ENCODE data around the gene PTPRZ1.

Gene PTPRZ1

DNA sequence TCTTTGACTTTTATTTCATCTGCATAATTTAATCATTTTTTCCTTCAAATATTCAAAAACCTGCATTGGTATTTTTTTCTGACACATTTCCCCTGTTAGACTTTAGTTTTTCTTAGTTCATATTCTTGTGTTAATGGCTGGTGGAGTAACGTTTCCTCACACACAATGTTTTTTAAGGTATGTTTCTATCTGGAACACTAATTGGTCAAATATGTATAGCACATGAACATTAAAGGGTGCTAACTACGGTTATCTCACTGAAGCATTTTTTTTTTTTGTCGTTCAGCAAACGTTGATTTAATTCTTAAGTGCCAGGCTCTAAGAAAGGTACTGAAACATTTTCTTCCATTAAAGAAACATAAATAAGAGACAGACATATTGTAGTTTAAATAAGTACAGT is 87.7 kb downstream of the PTPRZ1 start:
- TF ChIP-seq, protein P1, sequence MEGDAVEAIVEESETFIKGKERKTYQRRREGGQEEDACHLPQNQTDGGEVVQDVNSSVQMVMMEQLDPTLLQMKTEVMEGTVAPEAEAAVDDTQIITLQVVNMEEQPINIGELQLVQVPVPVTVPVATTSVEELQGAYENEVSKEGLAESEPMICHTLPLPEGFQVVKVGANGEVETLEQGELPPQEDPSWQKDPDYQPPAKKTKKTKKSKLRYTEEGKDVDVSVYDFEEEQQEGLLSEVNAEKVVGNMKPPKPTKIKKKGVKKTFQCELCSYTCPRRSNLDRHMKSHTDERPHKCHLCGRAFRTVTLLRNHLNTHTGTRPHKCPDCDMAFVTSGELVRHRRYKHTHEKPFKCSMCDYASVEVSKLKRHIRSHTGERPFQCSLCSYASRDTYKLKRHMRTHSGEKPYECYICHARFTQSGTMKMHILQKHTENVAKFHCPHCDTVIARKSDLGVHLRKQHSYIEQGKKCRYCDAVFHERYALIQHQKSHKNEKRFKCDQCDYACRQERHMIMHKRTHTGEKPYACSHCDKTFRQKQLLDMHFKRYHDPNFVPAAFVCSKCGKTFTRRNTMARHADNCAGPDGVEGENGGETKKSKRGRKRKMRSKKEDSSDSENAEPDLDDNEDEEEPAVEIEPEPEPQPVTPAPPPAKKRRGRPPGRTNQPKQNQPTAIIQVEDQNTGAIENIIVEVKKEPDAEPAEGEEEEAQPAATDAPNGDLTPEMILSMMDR (IDR thresholded peaks at IDR 0.05; ENCODE audit: low read depth, low read length) = no peak
- Histone ChIP-seq H3K9me3 (ENCODE audit: insufficient read depth, low read length) (no peaks in the 10 kb centered on the region), H3K4me1 (ENCODE audit: low read length) (no peaks in the 10 kb centered on the region), H3K4me3 (ENCODE audit: low read length) (no peak overlapping the region), H3K79me2 (ENCODE audit: low read length) (no peaks in the 10 kb centered on the region), H4K20me1 (ENCODE audit: insufficient read depth, low read length) (no peaks in the 10 kb centered on the region), H3K9ac (ENCODE audit: low read length) (no peak overlapping the region), H3K4me2 (ENCODE audit: low read length) (no peak overlapping the region), H3K27me3 (ENCODE audit: low read depth, low read length) (no peaks in the 10 kb centered on the region), H3K27ac (ENCODE audit: low read length) (no peak overlapping the region), H2AFZ (ENCODE audit: low read depth, low read length) (no peak overlapping the region), H3K36me3 (replicated peaks; ENCODE audit: low read depth, low read length) (no peaks in the 10 kb centered on the region)

DNA sequence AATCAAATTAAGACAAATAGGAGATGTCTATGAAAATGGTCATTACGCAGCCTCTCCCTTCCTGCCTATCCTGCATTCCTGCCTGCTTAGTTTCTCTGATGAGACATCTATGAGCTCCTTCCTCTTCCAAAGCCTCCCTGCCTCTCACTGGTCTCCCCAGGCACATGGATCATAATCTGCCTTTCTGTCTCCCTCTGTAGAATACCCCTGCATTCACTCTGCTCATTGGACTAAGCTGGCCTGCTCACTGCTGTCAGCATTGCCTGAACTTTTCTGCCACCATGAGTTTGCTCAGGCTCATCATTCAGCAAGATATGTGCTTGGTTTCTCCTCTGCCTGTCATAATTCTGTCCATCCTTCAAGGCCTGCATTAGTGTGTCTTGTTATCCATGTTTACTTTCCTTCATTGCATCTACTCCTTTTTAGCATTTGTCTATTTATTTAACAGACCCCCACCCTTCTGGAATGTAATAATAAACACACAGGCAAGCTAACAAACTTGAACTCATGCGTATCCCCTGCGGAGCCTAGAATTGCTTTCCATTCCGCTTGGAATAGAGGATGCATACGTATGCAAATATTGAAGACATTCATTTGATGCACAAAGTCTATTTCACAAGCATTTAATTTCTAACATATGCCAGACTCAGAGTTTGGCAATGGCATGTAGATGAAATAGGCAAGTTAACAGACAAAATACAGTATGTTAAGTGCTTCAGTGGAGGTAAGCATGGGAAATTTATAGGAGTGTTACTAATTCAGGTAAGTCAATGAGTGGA is 88.3 kb downstream of the PTPRZ1 start:
- no peaks in the 10 kb centered on the region for H3K27me3 ChIP-seq (ENCODE audit: low read depth, low read length)
- TF ChIP-seq, protein P1 (IDR thresholded peaks at IDR 0.05; ENCODE audit: low read depth, low read length) = peak; percentile 25; the same call in 1 of the 2 replicates
- TF ChIP-seq EZH2phosphoT487 (IDR thresholded peaks at IDR 0.05; ENCODE audit: low read depth) = no peak
- no peaks in the 10 kb centered on the region for H3K4me1 ChIP-seq (ENCODE audit: low read length)
- H2AFZ ChIP-seq (ENCODE audit: low read depth, low read length) = no peak overlapping the region
- no peak overlapping the region for H3K9ac ChIP-seq (ENCODE audit: low read length)
- no peaks in the 10 kb centered on the region for H3K79me2 ChIP-seq (ENCODE audit: low read length)
- no peak overlapping the region for H3K4me2 ChIP-seq (ENCODE audit: low read length)
- H3K36me3 ChIP-seq (replicated peaks; ENCODE audit: low read depth, low read length) = no peaks in the 10 kb centered on the region
- no peaks in the 10 kb centered on the region for H3K9me3 ChIP-seq (ENCODE audit: insufficient read depth, low read length)
- H3K4me3 ChIP-seq (ENCODE audit: low read length) = no peak overlapping the region
- no peak overlapping the region for H3K27ac ChIP-seq (ENCODE audit: low read length)
- H4K20me1 ChIP-seq (ENCODE audit: insufficient read depth, low read length) = no peaks in the 10 kb centered on the region

DNA sequence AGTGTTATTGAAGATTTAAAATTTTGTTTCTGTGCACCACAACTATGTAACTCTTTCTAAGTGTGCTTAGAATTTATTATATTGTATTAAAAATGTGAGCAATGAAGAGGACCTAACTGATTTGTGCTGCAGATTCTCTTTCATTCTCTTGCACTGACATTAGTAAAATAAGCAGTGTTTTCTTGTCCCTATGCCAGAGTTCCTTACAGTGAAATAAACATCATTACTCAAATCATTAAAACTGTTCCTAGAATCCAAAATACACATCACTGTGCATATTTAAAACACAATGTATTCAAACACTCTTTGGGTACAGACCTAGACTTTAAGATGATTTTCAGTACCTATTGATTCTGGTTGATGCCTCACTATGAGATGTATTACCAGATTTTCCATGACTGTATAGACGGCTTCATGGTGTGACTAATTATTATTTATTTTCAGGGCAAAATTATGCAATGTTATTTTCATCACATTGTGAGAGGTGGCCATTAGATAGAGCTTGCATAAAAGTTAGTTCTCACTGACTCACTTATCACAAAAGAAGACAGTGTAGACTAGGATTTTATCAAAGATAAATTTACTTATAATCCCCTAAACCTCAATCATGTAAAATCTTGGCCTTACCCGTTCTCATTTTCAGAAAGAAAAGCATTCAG is 93.4 kb downstream of the PTPRZ1 start:
- Histone ChIP-seq H3K36me3 (replicated peaks; ENCODE audit: low read depth, low read length) (no peaks in the 10 kb centered on the region), H3K9me3 (ENCODE audit: insufficient read depth, low read length) (no peaks in the 10 kb centered on the region), H3K4me1 (ENCODE audit: low read length) (no peaks in the 10 kb centered on the region), H3K4me3 (ENCODE audit: low read length) (no peak overlapping the region), H3K27me3 (ENCODE audit: low read depth, low read length) (no peaks in the 10 kb centered on the region), H3K27ac (ENCODE audit: low read length) (no peak overlapping the region), H3K79me2 (ENCODE audit: low read length) (no peaks in the 10 kb centered on the region), H3K4me2 (ENCODE audit: low read length) (no peak overlapping the region), H4K20me1 (ENCODE audit: insufficient read depth, low read length) (no peaks in the 10 kb centered on the region), H3K9ac (ENCODE audit: low read length) (no peak overlapping the region), H2AFZ (ENCODE audit: low read depth, low read length) (no peak overlapping the region)
- TF ChIP-seq EZH2phosphoT487 (IDR thresholded peaks at IDR 0.05; ENCODE audit: low read depth) = no peak
- TF ChIP-seq, protein P1 (IDR thresholded peaks at IDR 0.05; ENCODE audit: low read depth, low read length) = no peak

DNA sequence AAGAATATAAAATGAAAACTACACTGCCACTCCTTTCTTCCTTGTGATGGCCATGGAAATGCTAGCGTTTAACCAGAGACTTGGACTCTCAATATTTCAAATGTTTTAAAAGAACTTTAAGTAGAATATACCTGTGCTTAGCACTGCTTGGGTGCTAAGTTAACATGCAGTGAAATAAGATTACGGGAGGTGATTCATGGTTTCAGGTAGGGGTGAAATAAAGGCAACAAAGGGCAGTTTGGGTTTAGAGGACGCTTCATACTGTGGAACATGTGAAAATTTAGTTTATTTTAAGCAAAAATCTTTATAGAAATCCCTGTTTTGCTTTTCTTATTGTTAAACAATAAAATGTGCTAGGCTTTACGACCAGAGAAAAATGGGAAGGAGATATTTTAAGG is 94.0 kb downstream of the PTPRZ1 start:
- no peak overlapping the region for H3K4me2 ChIP-seq (ENCODE audit: low read length)
- H3K4me3 ChIP-seq (ENCODE audit: low read length) = no peak overlapping the region
- H3K79me2 ChIP-seq (ENCODE audit: low read length) = no peaks in the 10 kb centered on the region
- no peak overlapping the region for H3K27ac ChIP-seq (ENCODE audit: low read length)
- no peak overlapping the region for H3K9ac ChIP-seq (ENCODE audit: low read length)
- H3K4me1 ChIP-seq (ENCODE audit: low read length) = no peaks in the 10 kb centered on the region
- no peaks in the 10 kb centered on the region for H3K36me3 ChIP-seq (replicated peaks; ENCODE audit: low read depth, low read length)
- H4K20me1 ChIP-seq (ENCODE audit: insufficient read depth, low read length) = no peaks in the 10 kb centered on the region
- H2AFZ ChIP-seq (ENCODE audit: low read depth, low read length) = no peak overlapping the region
- H3K27me3 ChIP-seq (ENCODE audit: low read depth, low read length) = no peaks in the 10 kb centered on the region
- TF ChIP-seq EZH2phosphoT487 (IDR thresholded peaks at IDR 0.05; ENCODE audit: low read depth) = no peak
- TF ChIP-seq, protein P1 (IDR thresholded peaks at IDR 0.05; ENCODE audit: low read depth, low read length) = no peak
- no peaks in the 10 kb centered on the region for H3K9me3 ChIP-seq (ENCODE audit: insufficient read depth, low read length)

Measured in OCI-LY3 (cell line).